BJ (cell line): ENCODE results near the gene GJA1. TPM values are rescaled to one million over a fixed set of nuclear protein-coding genes. Genes with fewer than 3 reads are reported as not detected.
A peak's percentile ranks its signal among the peaks of the same experiment; 100 is the strongest.
"Not testable (repeated sequence)": the region's sequence is repeated elsewhere in the genome, so short reads cannot be mapped to it uniquely, and the experiment has no call there.

Experiments used
- CTCF ChIA-PET: fragments of 350-600 bp; formaldehyde crosslinking; extraction: SDS; loops from one replicate; lab custom pipeline; 2021; ENCODE audit warnings: antibody characterized with exemption, inconsistent platforms; lab: Yijun Ruan, JAX
- POLR2A ChIA-PET: fragments of 300-600 bp; sonication (Branson Sonifier 250); formaldehyde crosslinking; extraction: SDS; loops from one replicate; lab custom pipeline; 2021; ENCODE audit warnings: antibody characterized with exemption; lab: Charles Lee
- DNase-seq: peaks from one replicate; pipeline ENCODE4 v3.0.0-alpha.2; 2011; ENCODE audit warnings: low read depth
- H3K27me3 ChIP-seq: 2 replicates; pipeline ENCODE4 v1.6.0; 2011; ENCODE audit warnings: low read length; ENCODE audit not compliant: control insufficient read depth, insufficient read depth
- H3K36me3 ChIP-seq: 2 replicates; pipeline ENCODE4 v1.5.1; 2011; ENCODE audit warnings: low read length; ENCODE audit not compliant: control insufficient read depth, insufficient read depth
- H3K4me3 ChIP-seq: 2 replicates; pipeline ENCODE4 v1.5.1; 2011; ENCODE audit warnings: low read depth, mild to moderate bottlenecking, control low read depth, low read length
- polyA minus RNA-seq: library from RNA; depleted of rRNA, polyadenylated mRNA; stranded (reverse); fragments of >200 nt; gene quantifications from 2 replicates; pipeline ENCODE4 v1.2.3, GENCODE V29; 2011; rRNA and poly(A)+ RNA removed
- polyA plus RNA-seq: library from polyadenylated mRNA; depleted of rRNA; stranded (reverse); fragments of >200 nt; gene quantifications from 2 replicates; pipeline ENCODE4 v1.2.3, GENCODE V29; 2011; rRNA removed
- TF ChIP-seq, protein P1 (sequence below): IDR thresholded peaks from 2 replicates; pipeline ENCODE4 v1.5.1; 2011; ENCODE audit warnings: low read depth, mild to moderate bottlenecking, control low read depth, inconsistent platforms, low read length, moderate library complexity; ENCODE audit not compliant: insufficient read depth

The GJA1 gene
- 175 and 306 TPM in 2 replicates for polyA plus RNA-seq
- polyA minus RNA-seq, result 105 and 157 TPM in 2 replicates

DNA sequence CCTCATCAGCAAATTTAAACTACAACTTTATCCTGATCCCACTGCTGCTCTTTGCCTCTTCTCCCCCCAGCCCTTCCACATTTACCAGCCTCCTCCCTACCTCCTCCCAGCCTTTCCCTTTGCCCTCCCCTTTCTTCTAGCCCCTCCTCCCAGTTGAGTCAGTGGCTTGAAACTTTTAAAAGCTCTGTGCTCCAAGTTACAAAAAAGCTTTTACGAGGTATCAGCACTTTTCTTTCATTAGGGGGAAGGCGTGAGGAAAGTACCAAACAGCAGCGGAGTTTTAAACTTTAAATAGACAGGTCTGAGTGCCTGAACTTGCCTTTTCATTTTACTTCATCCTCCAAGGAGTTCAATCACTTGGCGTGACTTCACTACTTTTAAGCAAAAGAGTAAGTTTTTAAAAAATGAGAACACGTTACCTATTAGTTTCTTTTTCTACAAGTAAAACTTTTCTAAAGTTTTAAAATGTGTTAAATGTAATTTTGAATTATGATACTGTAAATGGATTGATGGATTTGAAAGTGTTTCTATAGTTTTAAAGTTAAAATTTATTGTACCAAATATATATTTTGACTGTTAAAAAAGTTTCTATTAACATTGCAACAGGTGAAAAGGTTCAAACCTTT lies at the start of gene GJA1:
TSS of gene GJA1 (plus strand) at position 203 of the 626 bp plus-strand sequence. CDS start 11,202 bp downstream, outside the sequence.
- DNase-seq, result peak; percentile 65
- ChIA-PET CTCF (interaction anchor here (0.7 to 3.8 kb wide), 5 partner anchors 414 to 749 kb away, joined by 3 to 26 read pairs (median 3); no protein-coding TSS in a partner anchor), POLR2A (interaction anchor here (0.7 kb wide), 1 partner anchor 209 kb away, joined by 5 read pairs; no protein-coding TSS in a partner anchor)
- H3K36me3 ChIP-seq, result no peaks in the 10 kb centered on the region
- TF ChIP-seq, protein P1, sequence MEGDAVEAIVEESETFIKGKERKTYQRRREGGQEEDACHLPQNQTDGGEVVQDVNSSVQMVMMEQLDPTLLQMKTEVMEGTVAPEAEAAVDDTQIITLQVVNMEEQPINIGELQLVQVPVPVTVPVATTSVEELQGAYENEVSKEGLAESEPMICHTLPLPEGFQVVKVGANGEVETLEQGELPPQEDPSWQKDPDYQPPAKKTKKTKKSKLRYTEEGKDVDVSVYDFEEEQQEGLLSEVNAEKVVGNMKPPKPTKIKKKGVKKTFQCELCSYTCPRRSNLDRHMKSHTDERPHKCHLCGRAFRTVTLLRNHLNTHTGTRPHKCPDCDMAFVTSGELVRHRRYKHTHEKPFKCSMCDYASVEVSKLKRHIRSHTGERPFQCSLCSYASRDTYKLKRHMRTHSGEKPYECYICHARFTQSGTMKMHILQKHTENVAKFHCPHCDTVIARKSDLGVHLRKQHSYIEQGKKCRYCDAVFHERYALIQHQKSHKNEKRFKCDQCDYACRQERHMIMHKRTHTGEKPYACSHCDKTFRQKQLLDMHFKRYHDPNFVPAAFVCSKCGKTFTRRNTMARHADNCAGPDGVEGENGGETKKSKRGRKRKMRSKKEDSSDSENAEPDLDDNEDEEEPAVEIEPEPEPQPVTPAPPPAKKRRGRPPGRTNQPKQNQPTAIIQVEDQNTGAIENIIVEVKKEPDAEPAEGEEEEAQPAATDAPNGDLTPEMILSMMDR, result no peak
- H3K4me3 ChIP-seq, result peak within 1 kb of the TSS; percentile 85
- no peaks in the 10 kb centered on the region for H3K27me3 ChIP-seq

DNA sequence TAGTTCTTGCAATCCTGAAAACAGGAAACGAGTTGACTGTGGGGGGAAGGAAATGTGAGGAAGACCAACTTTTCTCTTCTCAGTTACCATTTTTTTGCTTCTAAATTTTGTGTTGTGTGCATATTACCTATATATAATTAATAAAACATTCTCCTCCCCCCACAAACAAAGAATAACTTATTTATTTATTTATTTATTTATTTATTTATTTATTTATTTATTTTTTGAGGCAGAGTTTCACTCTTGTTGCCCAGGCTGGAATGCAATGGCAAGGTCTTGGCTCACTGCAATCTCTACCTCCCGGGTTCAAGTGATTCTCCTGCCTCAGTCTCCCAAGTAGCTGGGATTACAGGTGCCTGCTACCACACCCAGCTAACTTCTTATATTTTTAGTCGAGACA lies 48.9 kb upstream of the GJA1 start:
- DNase-seq, H3K36me3 ChIP-seq, H3K4me3 ChIP-seq, POLR2A ChIA-PET, H3K27me3 ChIP-seq: not testable (repeated sequence)
- CTCF ChIA-PET, result interaction anchor here (0.6 kb wide), 1 partner anchor 28 kb away, joined by 3 read pairs; no protein-coding TSS in a partner anchor

DNA sequence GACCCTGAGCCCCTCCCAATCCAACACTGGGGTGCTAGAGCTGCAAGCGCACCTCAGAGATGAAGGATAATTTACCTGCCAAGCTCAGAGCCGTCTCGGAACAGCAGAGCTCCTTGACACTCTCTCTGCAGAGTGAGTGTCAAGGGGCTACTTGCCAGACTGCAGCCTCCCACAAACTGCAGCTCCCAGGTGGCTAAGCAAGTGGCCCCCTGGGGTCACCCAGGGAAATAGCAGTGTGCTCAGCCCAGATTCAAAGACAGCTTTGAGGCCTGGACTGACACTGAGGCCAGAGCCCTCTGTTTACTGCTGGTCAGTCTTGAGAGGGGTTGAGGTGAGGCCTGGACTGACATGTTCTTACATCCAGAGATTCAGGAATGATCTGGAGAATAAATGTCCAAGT lies 46.0 kb upstream of the GJA1 start:
- ChIA-PET CTCF (interaction anchor here (0.6 kb wide), 1 partner anchor 13 kb away, joined by 3 read pairs; no protein-coding TSS in a partner anchor), POLR2A (no interaction called here)
- H3K4me3 ChIP-seq, result no peak overlapping the region
- TF ChIP-seq, protein P1, result no peak
- H3K36me3 ChIP-seq, result no peaks in the 10 kb centered on the region
- DNase-seq, result no peak
- no peaks in the 10 kb centered on the region for H3K27me3 ChIP-seq

DNA sequence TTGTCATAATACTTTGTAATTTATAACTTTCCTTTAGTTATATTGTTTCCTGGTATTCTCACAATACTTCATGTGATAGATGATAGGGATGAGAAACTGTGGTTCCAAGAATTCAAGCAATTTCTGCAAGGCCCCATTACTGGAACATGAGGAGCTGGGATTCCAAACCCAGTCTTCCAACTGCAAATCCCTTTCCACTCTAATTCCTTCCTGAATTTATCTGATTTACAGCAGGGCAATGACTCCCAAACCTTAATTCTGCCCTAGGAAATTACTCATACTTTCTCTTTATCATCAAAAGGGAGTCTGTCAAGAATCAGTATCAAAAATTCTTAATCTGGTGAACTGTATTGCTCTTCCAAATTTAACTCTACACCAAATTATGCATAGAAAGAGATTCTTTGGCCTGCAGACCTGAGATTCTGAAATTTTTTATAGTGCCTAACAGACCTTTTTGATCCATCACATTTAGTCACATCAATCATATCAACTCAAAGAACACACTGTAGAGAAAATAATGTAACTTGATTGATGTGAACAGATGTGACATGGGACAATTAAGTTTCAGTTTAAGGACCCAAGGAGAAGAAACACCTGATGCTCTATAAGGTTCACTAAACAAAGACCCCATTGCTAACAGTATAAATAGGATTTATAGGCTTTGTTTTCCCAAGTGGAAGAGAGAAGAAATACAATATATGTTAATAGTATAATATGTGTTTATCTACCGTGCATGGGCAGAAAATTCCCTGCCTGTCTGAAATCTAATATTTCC lies 41.5 kb upstream of the GJA1 start:
- TF ChIP-seq, protein P1, result no peak
- no peaks in the 10 kb centered on the region for H3K36me3 ChIP-seq
- CTCF ChIA-PET, result no interaction called here
- no peak overlapping the region for H3K4me3 ChIP-seq
- POLR2A ChIA-PET, result no interaction called here
- no peaks in the 10 kb centered on the region for H3K27me3 ChIP-seq
- DNase-seq, result no peak

DNA sequence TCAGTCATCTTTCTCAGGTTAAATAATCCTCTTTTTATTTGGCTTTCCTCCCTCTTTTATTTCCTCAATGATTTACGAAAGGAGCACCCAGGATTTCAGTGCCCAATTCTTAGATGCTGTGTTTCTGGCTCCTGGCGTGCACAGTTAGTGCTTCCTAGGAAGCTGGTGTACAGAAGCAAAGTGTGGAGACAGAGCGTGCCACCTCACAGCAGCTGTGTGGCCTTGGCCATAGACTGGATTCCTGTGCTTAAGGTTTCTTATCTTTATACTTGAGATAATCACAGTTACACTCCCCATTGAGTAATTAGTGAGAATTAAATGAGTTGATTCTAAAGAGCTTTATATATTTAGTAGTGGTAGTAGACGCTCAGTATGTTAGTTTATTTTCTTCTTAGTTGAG lies 39.7 kb upstream of the GJA1 start:
- no peak for DNase-seq
- ChIA-PET POLR2A (no interaction called here), CTCF (no interaction called here)
- Histone ChIP-seq H3K27me3 (no peaks in the 10 kb centered on the region), H3K36me3 (no peaks in the 10 kb centered on the region), H3K4me3 (no peak overlapping the region)
- TF ChIP-seq, protein P1, result no peak

DNA sequence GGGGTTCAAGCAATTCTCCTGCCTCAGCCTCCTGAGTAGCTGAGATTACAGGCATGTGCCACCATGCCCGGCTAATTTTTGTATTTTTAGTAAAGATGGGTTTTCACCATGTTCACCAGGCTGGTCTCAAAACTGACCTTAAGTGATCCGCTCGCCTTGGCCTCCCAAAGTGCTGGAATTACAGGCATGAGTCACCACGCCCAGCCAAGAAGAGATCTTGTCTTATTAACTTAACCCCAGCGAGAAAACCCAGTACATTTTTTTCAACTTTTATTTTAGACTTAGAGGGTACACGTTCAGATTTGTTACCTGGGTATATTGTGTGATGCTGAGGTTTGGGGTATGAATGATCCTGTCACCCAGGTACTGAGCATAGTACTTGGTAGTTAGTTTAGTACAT lies 38.3 kb upstream of the GJA1 start:
- H3K27me3 ChIP-seq, POLR2A ChIA-PET, H3K36me3 ChIP-seq, H3K4me3 ChIP-seq, DNase-seq: not testable (repeated sequence)
- CTCF ChIA-PET, result interaction anchor here (1.2 to 5.8 kb wide), 2 partner anchors 77 to 341 kb away, joined by 3 to 37 read pairs; no protein-coding TSS in a partner anchor
